Peyer's patch (tissue), 4 donors: ENCODE data around the gene GTF2H1.

Experiments used
- CTCF ChIP-seq, 6 experiments: fragments of 450-650 bp in 4 of 6; fragments of 200-600 bp in 2 of 6; sonication (generic) in 1 of 6; IDR thresholded peaks; one replicate each; pipeline ENCODE4 v1.5.1; 2017 to 2019; ENCODE audit warnings: antibody characterized with exemption in 6 of 6, mild to moderate bottlenecking in 3 of 6, moderate library complexity in 1 of 6
- POLR2A ChIP-seq, 2 donors: fragments of 450-650 bp; IDR thresholded peaks; one replicate each; pipeline ENCODE4 v1.5.1; 2017; ENCODE audit warnings: antibody characterized with exemption in 2 of 2, mild to moderate bottlenecking in 2 of 2, moderate library complexity in 2 of 2

DNA sequence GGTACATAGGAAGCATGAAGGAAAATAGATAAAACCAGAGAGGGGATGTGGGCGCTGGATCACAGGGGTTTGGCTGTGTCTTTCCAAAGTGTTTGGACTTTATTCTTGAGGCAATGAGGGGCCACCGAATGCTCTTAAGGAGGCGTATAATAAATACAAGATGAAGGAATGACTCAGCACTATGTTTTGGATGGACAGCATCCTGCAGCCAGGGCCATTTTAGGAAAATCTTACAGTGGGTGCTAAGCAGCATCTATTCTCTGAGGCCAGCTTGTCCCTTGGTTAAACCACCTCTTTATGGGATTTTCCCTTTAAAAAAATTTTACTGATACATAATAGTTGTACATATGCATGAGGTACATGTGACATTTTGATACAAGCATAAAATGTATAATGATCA, 67.7 kb downstream of the GTF2H1 start:
- no peak for TF ChIP-seq CTCF (IDR thresholded peaks at IDR 0.05)
- no peak for TF ChIP-seq POLR2A (IDR thresholded peaks at IDR 0.05)
